ENCODE measurements around the gene TUBB4B.

The TUBB4B gene

GRCh38 chr9:137217276-137218211, 23.5 kb upstream of the TUBB4B start:
- TF ChIP-seq, protein P1, sequence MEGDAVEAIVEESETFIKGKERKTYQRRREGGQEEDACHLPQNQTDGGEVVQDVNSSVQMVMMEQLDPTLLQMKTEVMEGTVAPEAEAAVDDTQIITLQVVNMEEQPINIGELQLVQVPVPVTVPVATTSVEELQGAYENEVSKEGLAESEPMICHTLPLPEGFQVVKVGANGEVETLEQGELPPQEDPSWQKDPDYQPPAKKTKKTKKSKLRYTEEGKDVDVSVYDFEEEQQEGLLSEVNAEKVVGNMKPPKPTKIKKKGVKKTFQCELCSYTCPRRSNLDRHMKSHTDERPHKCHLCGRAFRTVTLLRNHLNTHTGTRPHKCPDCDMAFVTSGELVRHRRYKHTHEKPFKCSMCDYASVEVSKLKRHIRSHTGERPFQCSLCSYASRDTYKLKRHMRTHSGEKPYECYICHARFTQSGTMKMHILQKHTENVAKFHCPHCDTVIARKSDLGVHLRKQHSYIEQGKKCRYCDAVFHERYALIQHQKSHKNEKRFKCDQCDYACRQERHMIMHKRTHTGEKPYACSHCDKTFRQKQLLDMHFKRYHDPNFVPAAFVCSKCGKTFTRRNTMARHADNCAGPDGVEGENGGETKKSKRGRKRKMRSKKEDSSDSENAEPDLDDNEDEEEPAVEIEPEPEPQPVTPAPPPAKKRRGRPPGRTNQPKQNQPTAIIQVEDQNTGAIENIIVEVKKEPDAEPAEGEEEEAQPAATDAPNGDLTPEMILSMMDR (IDR thresholded peaks at IDR 0.05; ENCODE audit: low read depth, low read length, missing control alignments) = no peak
- no peak overlapping the region for H3K4me3 ChIP-seq (replicated peaks; ENCODE audit: low read depth, low read length)
- no peak for DNase-seq (ENCODE audit: extremely low read depth, low read depth)

DNA sequence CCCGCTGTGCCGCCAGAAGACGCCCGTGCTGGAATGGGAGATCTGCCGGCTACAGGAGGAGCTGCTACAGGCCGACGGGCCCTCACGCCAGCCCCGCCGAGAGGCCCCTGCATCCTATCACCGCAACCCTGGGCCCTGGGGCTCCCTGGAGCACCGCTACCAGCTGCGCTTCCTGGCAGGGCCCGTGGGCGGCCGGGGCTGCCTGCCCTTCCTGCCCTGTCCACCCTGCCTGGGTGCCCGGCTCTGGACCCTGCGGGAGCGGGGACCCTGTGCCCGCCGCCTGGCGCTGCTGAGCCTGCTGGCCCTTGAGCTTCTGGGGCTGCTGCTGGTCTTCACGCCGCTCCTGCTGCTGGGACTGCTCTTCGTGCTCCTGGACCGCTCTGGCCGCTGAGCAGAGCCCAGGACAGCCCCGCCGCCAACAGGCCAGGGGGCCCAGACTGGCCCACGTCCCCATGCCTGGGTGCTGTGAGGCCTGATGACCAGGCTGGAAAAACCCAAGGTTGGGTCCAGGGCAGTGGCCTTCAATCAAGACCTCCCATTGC, 22.8 kb upstream of the TUBB4B start:
- DNase-seq (ENCODE audit: extremely low read depth, low read depth) = no peak
- TF ChIP-seq, protein P1 (IDR thresholded peaks at IDR 0.05; ENCODE audit: low read depth, low read length, missing control alignments) = no peak
- H3K4me3 ChIP-seq (replicated peaks; ENCODE audit: low read depth, low read length) = no peak overlapping the region

- no peak overlapping the region for H3K4me3 ChIP-seq (replicated peaks; ENCODE audit: low read depth, low read length)
- DNase-seq (ENCODE audit: extremely low read depth, low read depth) = no peak
- TF ChIP-seq, protein P1 (IDR thresholded peaks at IDR 0.05; ENCODE audit: low read depth, low read length, missing control alignments) = no peak
Measured at GRCh38 chr9:137218754-137219271, 22.3 kb upstream of the TUBB4B start.

DNA sequence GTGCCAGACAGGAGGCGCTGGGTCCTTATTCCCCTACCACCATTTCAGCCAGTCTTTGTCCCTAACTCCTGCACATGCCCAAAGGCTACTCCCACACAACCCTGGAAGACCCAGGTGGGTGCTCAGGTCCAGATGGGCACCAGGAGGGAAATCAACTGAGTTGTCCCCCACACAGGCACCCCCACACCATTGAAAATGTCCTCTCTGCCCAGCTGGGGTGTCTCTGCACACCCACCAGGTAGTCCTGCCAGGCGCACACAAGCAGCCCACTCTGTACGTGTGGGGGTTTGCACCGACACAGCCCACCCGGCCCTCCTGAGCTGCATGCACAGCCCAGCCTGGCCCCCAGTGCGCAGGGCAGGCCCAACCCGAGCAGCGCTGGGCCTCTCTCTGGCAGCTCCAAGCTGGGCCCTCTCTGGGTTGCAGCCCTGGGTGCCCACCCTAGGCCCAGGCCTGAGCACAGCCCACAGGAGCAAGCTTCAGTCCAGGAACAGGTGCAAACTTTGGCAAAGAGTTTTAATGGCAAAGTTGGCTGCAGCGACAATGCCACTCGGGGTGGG, 21.2 kb upstream of the TUBB4B start:
- TF ChIP-seq, protein P1 (IDR thresholded peaks at IDR 0.05; ENCODE audit: low read depth, low read length, missing control alignments) = no peak

GRCh38 chr9:137220317-137221094, 20.6 kb upstream of the TUBB4B start:
- TF ChIP-seq, protein P1 (IDR thresholded peaks at IDR 0.05; ENCODE audit: low read depth, low read length, missing control alignments) = no peak
- DNase-seq (ENCODE audit: extremely low read depth, low read depth) = no peak
- H3K4me3 ChIP-seq (replicated peaks; ENCODE audit: low read depth, low read length) = no peak overlapping the region

More for the DNA sequence above, 21.2 kb upstream of the TUBB4B start:
- no peak for DNase-seq (ENCODE audit: extremely low read depth, low read depth)
- H3K4me3 ChIP-seq (replicated peaks; ENCODE audit: low read depth, low read length) = no peak overlapping the region

- H3K4me3 ChIP-seq (replicated peaks; ENCODE audit: low read depth, low read length) = no peak overlapping the region
- no peak for DNase-seq (ENCODE audit: extremely low read depth, low read depth)
- TF ChIP-seq, protein P1 (IDR thresholded peaks at IDR 0.05; ENCODE audit: low read depth, low read length, missing control alignments) = no peak
Measured at GRCh38 chr9:137221095-137221505, 20.0 kb upstream of the TUBB4B start.

Data from HFF-Myc (cell line).